Spleen (tissue), 11 donors: ENCODE measurements around the gene ZNF148. TPM values are rescaled to one million over a fixed set of nuclear protein-coding genes. Genes with fewer than 3 reads are reported as not detected.

Source experiments
- DNase-seq: peaks from one replicate; pipeline ENCODE4 v3.0.0-alpha.2; 2020
- H3K27ac ChIP-seq, 8 donors: fragments of 200-600 bp; sonication (generic) in 7 of 8; 1 replicate in 4 of 8; 2 replicates in 4 of 8; pipeline versions ENCODE4 v1.5.0 to v1.8.0; 2016 to 2021; ENCODE audit warnings: inconsistent platforms in 4 of 8, mild to moderate bottlenecking in 4 of 8, moderate library complexity in 1 of 8
- H3K27me3 ChIP-seq, 7 donors: fragments of 200-600 bp; sonication (generic) in 6 of 7; replicated peaks in 1 of 7; 1 replicate in 4 of 7; 2 replicates in 3 of 7; pipeline versions ENCODE4 v1.5.0 to v1.8.0; 2016 to 2021; ENCODE audit warnings: inconsistent platforms in 3 of 7, mild to moderate bottlenecking in 1 of 7
- H3K36me3 ChIP-seq, 6 donors: fragments of 200-600 bp; sonication (generic) in 5 of 6; 1 replicate in 4 of 6; 2 replicates in 2 of 6; pipeline versions ENCODE4 v1.5.0 to v1.8.0; 2016 to 2021; ENCODE audit warnings: inconsistent platforms in 2 of 6
- H3K4me1 ChIP-seq, 6 donors: fragments of 200-600 bp; sonication (generic) in 5 of 6; 1 replicate in 3 of 6; 2 replicates in 3 of 6; pipeline versions ENCODE4 v1.5.0 to v1.8.0; 2016 to 2021; ENCODE audit warnings: inconsistent platforms in 3 of 6
- H3K4me3 ChIP-seq, 8 donors: fragments of 200-600 bp; sonication (generic) in 7 of 8; 1 replicate in 4 of 8; 2 replicates in 4 of 8; pipeline versions ENCODE4 v1.5.0 to v1.8.0; 2016 to 2021; ENCODE audit warnings: inconsistent platforms in 4 of 8, mild to moderate bottlenecking in 4 of 8, moderate library complexity in 2 of 8
- H3K9me3 ChIP-seq, 8 donors: fragments of 200-600 bp; sonication (generic) in 7 of 8; 1 replicate in 4 of 8; 2 replicates in 4 of 8; pipeline versions ENCODE4 v1.5.0 to v1.8.0; 2016 to 2021; ENCODE audit warnings: inconsistent platforms in 4 of 8
- POLR2A ChIP-seq, 3 donors: fragments of 450-650 bp; IDR thresholded peaks; one replicate each; pipeline ENCODE4 v1.5.1; 2017; ENCODE audit warnings: antibody characterized with exemption in 3 of 3, mild to moderate bottlenecking in 1 of 3
- POLR2AphosphoS5 ChIP-seq, 3 donors: sonication (generic); formaldehyde crosslinking; IDR thresholded peaks; one replicate each; pipeline ENCODE4 v1.5.1; 2017; ENCODE audit warnings: antibody characterized with exemption in 3 of 3
- WGBS, 5 donors: extraction: QIAGEN DNeasy Blood & Tissue Kit in 3 of 5; methylation state at CpG; one replicate each; pipeline versions ENCODE4 v1.1.5 to v1.1.7; 2013 to 2018; 5-methylcytosine and 5-hydroxymethylcytosine counted together
- intact Hi-C: fragments of 100-400 bp; cut with DNase I; formaldehyde crosslinking; loops from one replicate; pipeline ENCODE4 v1.15.0; 2023; ENCODE audit warnings: low total_unique reads
- polyA plus RNA-seq, 3 donors: library from polyadenylated mRNA; stranded (reverse); fragments of 200-250 nt; gene quantifications; one replicate each; pipeline ENCODE4 v1.2.1, GENCODE V29; 2013
- total RNA-seq, 7 donors: library from RNA; depleted of rRNA in 3 of 7; stranded (reverse); fragments of >200 nt in 3 of 7; fragmentation: NEBNext Ultra II Directional in 4 of 7; extraction: Animal tissue kit (Norgen Biotek cat#: 25700) in 4 of 7; gene quantifications; one replicate each; pipeline versions ENCODE4 v1.1.0 to v1.2.1, GENCODE V29; 2016 to 2021
- TF ChIP-seq, protein P1 (sequence below), 11 experiments: fragments of 200-600 bp in 7 of 11; fragments of 450-650 bp in 4 of 11; sonication (generic) in 4 of 11; IDR thresholded peaks in 8 of 11; conservative IDR thresholded peaks in 3 of 11; 1 replicate in 7 of 11; 2 replicates in 4 of 11; pipeline versions ENCODE4 v1.4.0 to v1.8.0; 2016 to 2021; ENCODE audit warnings: antibody characterized with exemption in 11 of 11, inconsistent platforms in 4 of 11, mild to moderate bottlenecking in 1 of 11
- donor health status: healthy with polysubstance abuse.
- donor health status: DM: no; HTN: no; CAD: no; lungs with moderate emphysema.
- donor health status: DM: no; HTN: no; CAD: no.
- donor health status: Bipolar disorder and iron deficiency.
- donor health status: healthy.
- donor health status: DM: no; HTN: no; CAD: no.
- donor health status: DM: yes; HTN: yes; CAD: no.

The ZNF148 gene
- total and polyA plus RNA-seq, 10 donors, result 4.1 to 66.0 (median 39.0) TPM

DNA sequence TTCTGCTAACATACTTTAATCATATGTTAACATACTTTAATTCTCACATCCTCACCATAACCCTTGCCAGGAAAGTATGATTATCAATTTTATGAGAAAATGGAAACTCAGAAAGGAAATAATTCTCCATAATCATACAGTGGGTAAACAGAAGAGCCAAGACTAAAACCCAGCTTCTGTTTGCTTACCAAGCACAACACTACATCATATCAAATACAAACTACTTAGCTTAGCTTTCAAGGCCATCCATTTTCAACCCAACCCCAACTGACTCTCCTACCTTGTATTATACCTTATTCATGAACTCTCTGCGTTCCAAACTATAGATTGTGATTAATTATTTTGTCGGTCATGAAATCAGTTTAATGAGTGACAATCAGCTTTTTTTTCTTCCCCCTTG lies 9.0 kb downstream of the ZNF148 start:
- 80 to 95% (median 87%) methylated on average over 2 of the region's 2 CpGs for WGBS, 5 donors
- intact Hi-C loops, result no loop called here
- H3K27ac ChIP-seq, result no peak overlapping the region
- DNase-seq, result no peak
- no peaks in the 10 kb centered on the region for H3K27me3 ChIP-seq
- no peaks in the 10 kb centered on the region for H3K9me3 ChIP-seq
- H3K4me1 ChIP-seq, result peaks cover 12 to 94% (median 36%) of the 10 kb centered on the region in 6 donors
- H3K4me3 ChIP-seq, result no peak overlapping the region
- H3K36me3 ChIP-seq, result peaks cover 0 to 6% (median 0%) of the 10 kb centered on the region in 6 donors
- TF ChIP-seq POLR2A (IDR thresholded peaks at IDR 0.05), result no peak
- no peak for TF ChIP-seq POLR2AphosphoS5 (IDR thresholded peaks at IDR 0.05)
- TF ChIP-seq, protein P1, sequence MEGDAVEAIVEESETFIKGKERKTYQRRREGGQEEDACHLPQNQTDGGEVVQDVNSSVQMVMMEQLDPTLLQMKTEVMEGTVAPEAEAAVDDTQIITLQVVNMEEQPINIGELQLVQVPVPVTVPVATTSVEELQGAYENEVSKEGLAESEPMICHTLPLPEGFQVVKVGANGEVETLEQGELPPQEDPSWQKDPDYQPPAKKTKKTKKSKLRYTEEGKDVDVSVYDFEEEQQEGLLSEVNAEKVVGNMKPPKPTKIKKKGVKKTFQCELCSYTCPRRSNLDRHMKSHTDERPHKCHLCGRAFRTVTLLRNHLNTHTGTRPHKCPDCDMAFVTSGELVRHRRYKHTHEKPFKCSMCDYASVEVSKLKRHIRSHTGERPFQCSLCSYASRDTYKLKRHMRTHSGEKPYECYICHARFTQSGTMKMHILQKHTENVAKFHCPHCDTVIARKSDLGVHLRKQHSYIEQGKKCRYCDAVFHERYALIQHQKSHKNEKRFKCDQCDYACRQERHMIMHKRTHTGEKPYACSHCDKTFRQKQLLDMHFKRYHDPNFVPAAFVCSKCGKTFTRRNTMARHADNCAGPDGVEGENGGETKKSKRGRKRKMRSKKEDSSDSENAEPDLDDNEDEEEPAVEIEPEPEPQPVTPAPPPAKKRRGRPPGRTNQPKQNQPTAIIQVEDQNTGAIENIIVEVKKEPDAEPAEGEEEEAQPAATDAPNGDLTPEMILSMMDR (IDR thresholded peaks at IDR 0.05 in 8 of 11, conservative IDR thresholded peaks at IDR 0.05 in 3 of 11), result no peak

DNA sequence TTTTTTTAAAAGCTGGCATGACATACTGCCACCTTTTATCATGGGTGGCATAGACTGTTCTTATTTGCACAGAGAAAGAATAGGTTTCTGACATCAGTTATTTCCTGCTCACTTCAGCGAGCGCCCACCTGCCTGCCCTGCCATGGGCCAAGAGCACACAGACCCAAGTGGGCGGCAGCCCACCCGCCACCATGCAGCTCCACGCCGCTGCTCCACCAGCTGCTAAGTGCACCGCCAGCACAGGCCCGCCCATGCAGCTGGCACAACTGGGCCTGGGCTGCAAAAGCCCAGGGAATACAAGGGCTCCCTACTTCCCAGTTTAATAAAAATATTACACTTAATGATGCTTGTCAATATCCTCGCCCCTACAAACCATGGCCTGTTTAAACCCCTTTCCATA lies 15.4 kb downstream of the ZNF148 start:
- WGBS, 5 donors, result 80 to 90% (median 87%) methylated on average over 9 of the region's 9 CpGs
- Histone ChIP-seq H3K4me3 (no peak overlapping the region), H3K27ac (peak overlapping the region in 1 of 8 donors; percentile 29), H3K4me1 (peaks cover 15 to 98% (median 53%) of the 10 kb centered on the region in 6 donors), H3K9me3 (no peaks in the 10 kb centered on the region), H3K27me3 (no peaks in the 10 kb centered on the region), H3K36me3 (peaks cover 0 to 6% (median 0%) of the 10 kb centered on the region in 6 donors)
- DNase-seq, result no peak
- intact Hi-C loops, result no loop called here
- no peak for TF ChIP-seq POLR2A (IDR thresholded peaks at IDR 0.05)
- TF ChIP-seq, protein P1 (IDR thresholded peaks at IDR 0.05 in 8 of 11, conservative IDR thresholded peaks at IDR 0.05 in 3 of 11), result no peak
- peak in 2 of 3 donors; percentile 27 to 57 for TF ChIP-seq POLR2AphosphoS5 (IDR thresholded peaks at IDR 0.05)

DNA sequence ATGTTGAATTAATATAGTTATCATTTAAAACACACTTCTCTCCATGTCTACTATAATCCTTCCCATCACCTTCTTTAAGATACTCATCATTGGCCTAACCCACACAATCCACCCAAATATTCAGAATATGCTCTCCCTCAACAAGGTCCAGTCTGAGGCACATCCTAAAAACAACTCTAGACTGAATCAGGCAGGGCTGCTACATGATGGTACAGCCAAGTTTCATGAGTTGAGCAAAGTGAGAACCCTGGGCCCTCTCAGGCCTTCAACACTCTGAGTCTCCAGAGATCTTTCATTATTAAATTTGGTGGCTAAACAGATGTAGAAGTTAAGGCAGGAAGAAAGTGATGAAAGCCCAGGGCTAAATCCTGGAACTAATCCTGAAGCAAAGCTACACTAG lies 16.2 kb downstream of the ZNF148 start:
- H3K27me3 ChIP-seq, result no peaks in the 10 kb centered on the region
- H3K9me3 ChIP-seq, result no peaks in the 10 kb centered on the region
- H3K4me3 ChIP-seq, result no peak overlapping the region
- peaks cover 15 to 98% (median 55%) of the 10 kb centered on the region in 6 donors for H3K4me1 ChIP-seq
- H3K36me3 ChIP-seq, result peaks cover 0 to 2% (median 0%) of the 10 kb centered on the region in 6 donors
- DNase-seq, result no peak
- TF ChIP-seq, protein P1 (IDR thresholded peaks at IDR 0.05 in 8 of 11, conservative IDR thresholded peaks at IDR 0.05 in 3 of 11), result no peak
- no peak for TF ChIP-seq POLR2AphosphoS5 (IDR thresholded peaks at IDR 0.05)
- TF ChIP-seq POLR2A (IDR thresholded peaks at IDR 0.05), result no peak
- intact Hi-C loops, result no loop called here
- H3K27ac ChIP-seq, result no peak overlapping the region

- 92 to 95% (median 94%) methylated on average over 11 of the region's 11 CpGs for WGBS, 5 donors
- Histone ChIP-seq H3K27ac (peak overlapping the region in 4 of 8 donors; percentile 40 to 79 (median 58)), H3K27me3 (no peaks in the 10 kb centered on the region), H3K4me3 (peak overlapping the region in 6 of 8 donors; percentile 42 to 75 (median 52)), H3K36me3 (no peaks in the 10 kb centered on the region), H3K9me3 (no peaks in the 10 kb centered on the region), H3K4me1 (peaks cover 15 to 99% (median 57%) of the 10 kb centered on the region in 6 donors)
- DNase-seq, result no peak
- TF ChIP-seq, protein P1 (IDR thresholded peaks at IDR 0.05 in 8 of 11, conservative IDR thresholded peaks at IDR 0.05 in 3 of 11), result no peak
- no peak for TF ChIP-seq POLR2AphosphoS5 (IDR thresholded peaks at IDR 0.05)
- no peak for TF ChIP-seq POLR2A (IDR thresholded peaks at IDR 0.05)
- intact Hi-C loops, result no loop called here
These were observed 17.3 kb downstream of the ZNF148 start for GRCh38 chr3:125357837-125358236.
